Lower leg skin (tissue), 4 donors: ENCODE measurements around the gene NECTIN1. TPM values are rescaled to one million over a fixed set of nuclear protein-coding genes. Genes with fewer than 3 reads are reported as not detected.

Source experiments
- DNase-seq, 2 donors: peaks; one replicate each; pipeline ENCODE4 v3.0.0-alpha.2; 2019; ENCODE audit warnings: low spot score in 2 of 2
- H3K4me3 ChIP-seq: fragments of 200-600 bp; sonication (generic); 2 replicates; pipeline ENCODE4 v1.5.1; 2017; ENCODE audit warnings: mild to moderate bottlenecking, low read depth; ENCODE audit not compliant: poor library complexity, severe bottlenecking
- CTCF ChIP-seq, 3 donors: fragments of 450-650 bp; IDR thresholded peaks; one replicate each; pipeline ENCODE4 v1.5.1; 2016; ENCODE audit warnings: antibody characterized with exemption in 3 of 3, mild to moderate bottlenecking in 3 of 3, moderate library complexity in 2 of 3
- POLR2A ChIP-seq, 2 donors: fragments of 450-650 bp; IDR thresholded peaks; one replicate each; pipeline ENCODE4 v1.6.1; 2016 to 2017; ENCODE audit warnings: antibody characterized with exemption in 2 of 2, mild to moderate bottlenecking in 1 of 2, moderate library complexity in 1 of 2
- WGBS, 2 donors: methylation state at CpG; one replicate each; pipeline ENCODE4 v1.1.5; 2018; 5-methylcytosine and 5-hydroxymethylcytosine counted together
- intact Hi-C: fragments of 100-400 bp; cut with DNase I; formaldehyde crosslinking; loops from one replicate; pipeline ENCODE4 v1.15.0; 2023; ENCODE audit warnings: low total_unique reads
- total RNA-seq, 4 donors: library from RNA; depleted of rRNA; stranded (reverse); fragments of >200 nt; gene quantifications; one replicate each; pipeline ENCODE4 v1.1.0, GENCODE V29; 2016

NECTIN1 gene
- total RNA-seq, 4 donors from 2014 or later: 111 to 142 (median 130) TPM

- WGBS, 2 donors: 78 to 87% methylated on average over 10 to 11 of the region's 11 CpGs
- no peak overlapping the region for H3K4me3 ChIP-seq
- intact Hi-C loops: no loop called here
- TF ChIP-seq CTCF (IDR thresholded peaks at IDR 0.05) (no peak), POLR2A (IDR thresholded peaks at IDR 0.05) (no peak)
- DNase-seq: no peak
Observed at GRCh38 chr11:119638851-119639250, 90.1 kb downstream of the NECTIN1 start.

- H3K4me3 ChIP-seq: no peak overlapping the region
- DNase-seq: no peak
- intact Hi-C loops: no loop called here
- no peak for TF ChIP-seq CTCF (IDR thresholded peaks at IDR 0.05)
- TF ChIP-seq POLR2A (IDR thresholded peaks at IDR 0.05): no peak
- 79 to 90% methylated on average over 4 of the region's 4 CpGs for WGBS, 2 donors
Observed at GRCh38 chr11:119637481-119637880, 91.5 kb downstream of the NECTIN1 start.

- no peak for DNase-seq
- TF ChIP-seq POLR2A (IDR thresholded peaks at IDR 0.05) (no peak), CTCF (IDR thresholded peaks at IDR 0.05) (no peak)
- intact Hi-C loops: no loop called here
- no peak overlapping the region for H3K4me3 ChIP-seq
- 95 to 98% methylated on average over 8 of the region's 8 CpGs for WGBS, 2 donors
Observed at GRCh38 chr11:119635776-119636175, 93.2 kb downstream of the NECTIN1 start.

- 84 to 87% methylated on average over 20 to 21 of the region's 21 CpGs for WGBS, 2 donors
- TF ChIP-seq POLR2A (IDR thresholded peaks at IDR 0.05) (no peak), CTCF (IDR thresholded peaks at IDR 0.05) (no peak)
Observed at GRCh38 chr11:119635041-119635740, 93.8 kb downstream of the NECTIN1 start.

GRCh38 chr11:119634301-119634700, 94.7 kb downstream of the NECTIN1 start:
- TF ChIP-seq CTCF (IDR thresholded peaks at IDR 0.05) (no peak), POLR2A (IDR thresholded peaks at IDR 0.05) (no peak)
- DNase-seq: no peak
- WGBS, 2 donors: 89 to 92% methylated on average over 14 to 15 of the region's 15 CpGs

More at GRCh38 chr11:119635041-119635740, 93.8 kb downstream of the NECTIN1 start:
- intact Hi-C loops: no loop called here
- no peak for DNase-seq
- no peak overlapping the region for H3K4me3 ChIP-seq

More at GRCh38 chr11:119634301-119634700, 94.7 kb downstream of the NECTIN1 start:
- intact Hi-C loops: no loop called here
- no peak overlapping the region for H3K4me3 ChIP-seq
